Mesendoderm (in vitro differentiated cells): Measurements from ENCODE around the gene MAN2B2.
"Not testable (repeated sequence)": the region's sequence is repeated elsewhere in the genome, so short reads cannot be mapped to it uniquely, and the experiment has no call there.

Experiments used
- DNase-seq: peaks from one replicate; pipeline ENCODE4 v3.0.0; 2013
- H2AK5ac ChIP-seq: 2 replicates; pipeline ENCODE4 v1.6.1; 2013; ENCODE audit warnings: low read length, inconsistent platforms
- H2BK120ac ChIP-seq: 2 replicates; pipeline ENCODE4 v1.6.1; 2013; ENCODE audit warnings: low read depth, mild to moderate bottlenecking, low read length, moderate library complexity, mixed read lengths
- H2BK15ac ChIP-seq: replicated peaks from 2 replicates; pipeline ENCODE4 v1.6.1; 2013; ENCODE audit warnings: low read depth, mild to moderate bottlenecking, moderate library complexity
- H2BK5ac ChIP-seq: 2 replicates; pipeline ENCODE4 v1.6.1; 2013; ENCODE audit warnings: low read length, inconsistent platforms
- H3K18ac ChIP-seq: 2 replicates; pipeline ENCODE4 v1.6.1; 2013; ENCODE audit warnings: mild to moderate bottlenecking, low read length, mixed read lengths
- H3K23ac ChIP-seq: one replicate; pipeline ENCODE4 v1.6.1; 2013; ENCODE audit warnings: low read length
- H3K27ac ChIP-seq: 2 replicates; pipeline ENCODE4 v1.5.1; 2013; ENCODE audit warnings: low read depth, mild to moderate bottlenecking, inconsistent platforms, low read length, moderate library complexity
- H3K27me3 ChIP-seq: 2 replicates; pipeline ENCODE4 v1.6.1; 2013; ENCODE audit warnings: low read length, control low read depth, mild to moderate bottlenecking, inconsistent platforms; ENCODE audit not compliant: insufficient read depth, poor library complexity
- H3K36me3 ChIP-seq: 2 replicates; pipeline ENCODE4 v1.6.1; 2013; ENCODE audit warnings: low read length, inconsistent platforms; ENCODE audit not compliant: control insufficient read depth, insufficient read depth
- H3K4ac ChIP-seq: one replicate; pipeline ENCODE4 v1.6.1; 2013; ENCODE audit warnings: low read depth, mild to moderate bottlenecking, low read length, moderate library complexity
- H3K4me1 ChIP-seq: 2 replicates; pipeline ENCODE4 v1.6.1; 2013; ENCODE audit warnings: low read depth, low read length, inconsistent platforms; ENCODE audit not compliant: control insufficient read depth
- H3K4me2 ChIP-seq: 2 replicates; pipeline ENCODE4 v1.6.1; 2013; ENCODE audit warnings: low read length
- H3K4me3 ChIP-seq: 2 replicates; pipeline ENCODE4 v1.5.1; 2013; ENCODE audit warnings: mild to moderate bottlenecking, low read length
- H3K56ac ChIP-seq: one replicate; pipeline ENCODE4 v1.6.1; 2013; ENCODE audit warnings: low read length
- H3K79me1 ChIP-seq: 2 replicates; pipeline ENCODE4 v1.6.1; 2013; ENCODE audit warnings: low read length, inconsistent platforms
- H3K79me2 ChIP-seq: 2 replicates; pipeline ENCODE4 v1.6.1; 2013; ENCODE audit warnings: mild to moderate bottlenecking, low read length; ENCODE audit not compliant: control insufficient read depth, insufficient read depth
- H3K9ac ChIP-seq: 2 replicates; pipeline ENCODE4 v1.6.1; 2013; ENCODE audit warnings: low read length, inconsistent platforms
- H4K5ac ChIP-seq: one replicate; pipeline ENCODE4 v1.6.1; 2013; ENCODE audit warnings: low read length
- H4K8ac ChIP-seq: one replicate; pipeline ENCODE4 v1.6.1; 2013; ENCODE audit warnings: low read depth, mild to moderate bottlenecking, control low read depth, low read length, moderate library complexity
- WGBS: extraction: QIAGEN DNeasy Blood & Tissue Kit; methylation state at CpG from one replicate; pipeline ENCODE4 v1.1.7; 2013; ENCODE audit warnings: low lambda C conversion rate, missing lambda C conversion rate; ENCODE audit not compliant: insufficient coverage; ENCODE audit errors: extremely low coverage; 5-methylcytosine and 5-hydroxymethylcytosine counted together

MAN2B2 gene

DNA sequence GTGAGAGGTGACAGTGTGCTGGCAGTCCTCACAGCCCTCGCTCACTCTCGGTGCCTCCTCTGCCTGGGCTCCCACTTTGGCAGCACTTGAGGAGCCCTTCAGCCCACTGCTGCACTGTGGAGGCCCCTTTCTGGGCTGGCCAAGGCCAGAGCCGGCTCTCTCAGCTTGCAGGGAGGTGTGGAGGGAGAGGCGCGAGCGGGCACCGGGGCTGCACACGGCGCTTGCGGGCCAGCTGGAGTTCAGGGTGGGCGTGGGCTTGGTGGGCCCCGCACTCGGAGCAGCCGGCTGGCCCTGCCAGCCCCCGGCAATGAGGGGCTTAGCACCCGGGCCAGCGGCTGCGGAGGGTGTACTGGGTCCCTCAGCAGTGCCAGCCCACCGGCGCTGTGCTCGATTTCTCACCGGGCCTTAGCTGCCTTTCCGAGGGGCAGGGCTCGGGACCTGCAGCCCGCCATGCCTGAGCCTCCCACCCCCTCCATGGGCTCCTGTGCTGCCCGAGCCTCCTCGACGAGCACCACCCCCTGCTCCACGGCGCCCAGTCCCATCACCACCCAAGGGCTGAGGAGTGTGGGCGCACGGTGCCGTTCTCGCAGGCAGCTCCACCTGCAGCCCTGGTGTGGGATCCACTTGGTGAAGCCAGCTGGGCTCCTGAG is 97.7 kb downstream of the MAN2B2 start:
- H3K4ac ChIP-seq, H3K27ac ChIP-seq, H3K18ac ChIP-seq, H3K23ac ChIP-seq, H3K9ac ChIP-seq, H2BK120ac ChIP-seq, H4K8ac ChIP-seq, H3K36me3 ChIP-seq, H3K27me3 ChIP-seq, H3K4me2 ChIP-seq, H2AK5ac ChIP-seq, H4K5ac ChIP-seq, H2BK15ac ChIP-seq, H3K4me3 ChIP-seq, DNase-seq, H3K56ac ChIP-seq, H3K4me1 ChIP-seq, H2BK5ac ChIP-seq: not testable (repeated sequence)
- no CpG with 5 or more reads among the region's 34 CpGs for WGBS
- Histone ChIP-seq H3K79me1 (peaks cover 21% of the 10 kb centered on the region), H3K79me2 (peaks cover 17% of the 10 kb centered on the region)
